Measurements from ENCODE around the gene CHD6.

CHD6 gene

GRCh38 chr20:41405436-41405835, 212.7 kb downstream of the CHD6 start:
- Histone ChIP-seq H3K36me3 (peaks cover 51% of the 10 kb centered on the region), H3K4me1 (ENCODE audit: control insufficient read depth in 1 of 2, insufficient read depth in 1 of 2, low read depth in 1 of 2, low read length in 1 of 2) (peaks cover 0 to 3% of the 10 kb centered on the region in 2 experiments), H3K4me3 (ENCODE audit: low read depth in 1 of 2, low read length in 1 of 2) (no peak overlapping the region), H3K9me3 (no peaks in the 10 kb centered on the region), H3K27me3 (no peaks in the 10 kb centered on the region), H3K27ac (no peak overlapping the region)
- TF ChIP-seq CTCF (IDR thresholded peaks at IDR 0.05), result no peak

- Histone ChIP-seq H3K27me3 (no peaks in the 10 kb centered on the region), H3K27ac (no peak overlapping the region), H3K4me3 (ENCODE audit: low read depth in 1 of 2, low read length in 1 of 2) (no peak overlapping the region), H3K4me1 (ENCODE audit: control insufficient read depth in 1 of 2, insufficient read depth in 1 of 2, low read depth in 1 of 2, low read length in 1 of 2) (peaks cover 0 to 3% of the 10 kb centered on the region in 2 experiments), H3K9me3 (no peaks in the 10 kb centered on the region), H3K36me3 (peaks cover 34% of the 10 kb centered on the region)
- no peak for TF ChIP-seq CTCF (IDR thresholded peaks at IDR 0.05)
Observed at GRCh38 chr20:41403604-41404003, 214.6 kb downstream of the CHD6 start.

GRCh38 chr20:41398408-41398807, 219.8 kb downstream of the CHD6 start:
- TF ChIP-seq CTCF (IDR thresholded peaks at IDR 0.05), result no peak
- Histone ChIP-seq H3K36me3 (no peaks in the 10 kb centered on the region), H3K9me3 (no peaks in the 10 kb centered on the region), H3K4me1 (ENCODE audit: control insufficient read depth in 1 of 2, insufficient read depth in 1 of 2, low read depth in 1 of 2, low read length in 1 of 2) (no peaks in the 10 kb centered on the region), H3K27ac (no peak overlapping the region), H3K27me3 (peaks cover 21% of the 10 kb centered on the region), H3K4me3 (ENCODE audit: low read depth in 1 of 2, low read length in 1 of 2) (no peak overlapping the region)

- Histone ChIP-seq H3K9me3 (no peaks in the 10 kb centered on the region), H3K27ac (no peak overlapping the region), H3K4me3 (ENCODE audit: low read depth in 1 of 2, low read length in 1 of 2) (no peak overlapping the region), H3K36me3 (no peaks in the 10 kb centered on the region), H3K27me3 (peaks cover 33% of the 10 kb centered on the region), H3K4me1 (ENCODE audit: control insufficient read depth in 1 of 2, insufficient read depth in 1 of 2, low read depth in 1 of 2, low read length in 1 of 2) (no peaks in the 10 kb centered on the region)
- no peak for TF ChIP-seq CTCF (IDR thresholded peaks at IDR 0.05)
Observed at GRCh38 chr20:41395667-41396664, 222.2 kb downstream of the CHD6 start.

- peaks cover 37% of the 10 kb centered on the region for H3K27me3 ChIP-seq
- H3K4me3 ChIP-seq (ENCODE audit: low read depth in 1 of 2, low read length in 1 of 2), result no peak overlapping the region
- TF ChIP-seq CTCF (IDR thresholded peaks at IDR 0.05), result no peak
- H3K9me3 ChIP-seq, result no peaks in the 10 kb centered on the region
- no peaks in the 10 kb centered on the region for H3K36me3 ChIP-seq
- no peak overlapping the region for H3K27ac ChIP-seq
- no peaks in the 10 kb centered on the region for H3K4me1 ChIP-seq (ENCODE audit: control insufficient read depth in 1 of 2, insufficient read depth in 1 of 2, low read depth in 1 of 2, low read length in 1 of 2)
Observed at GRCh38 chr20:41394931-41395666, 223.1 kb downstream of the CHD6 start.

All from neutrophil (primary cell).